Small intestine (tissue), 7 donors: ENCODE measurements around the gene OSBPL10. TPM values are rescaled to one million over a fixed set of nuclear protein-coding genes. Genes with fewer than 3 reads are reported as not detected.
A peak's percentile ranks its signal among the peaks of the same experiment; 100 is the strongest.

Experiments
- DNase-seq, 2 donors: peaks; one replicate each; pipeline versions ENCODE4 v3.0.0 to v3.0.0-alpha.2; 2013
- FAIRE-seq: peaks from 2 replicates; lab custom pipeline; 2012; peaks lifted over from hg19 to GRCh38; lab: Jason Lieb, UNC
- H3K27ac ChIP-seq, 3 donors: one replicate each; pipeline ENCODE4 v1.5.1; 2013; ENCODE audit warnings: low read length in 2 of 3, mild to moderate bottlenecking in 2 of 3, control low read depth in 1 of 3, inconsistent platforms in 1 of 3, low read depth in 1 of 3, moderate library complexity in 1 of 3
- H3K27me3 ChIP-seq, 3 donors: one replicate each; pipeline ENCODE4 v1.6.1; 2013; ENCODE audit warnings: low read length in 3 of 3, inconsistent platforms in 1 of 3; ENCODE audit not compliant: control insufficient read depth in 3 of 3, insufficient read depth in 3 of 3
- H3K36me3 ChIP-seq, 3 donors: one replicate each; pipeline ENCODE4 v1.6.1; 2013; ENCODE audit warnings: low read length in 3 of 3, inconsistent platforms in 1 of 3, low read depth in 1 of 3, mild to moderate bottlenecking in 1 of 3, moderate library complexity in 1 of 3; ENCODE audit not compliant: control insufficient read depth in 3 of 3, insufficient read depth in 2 of 3
- H3K4me1 ChIP-seq, 3 donors: one replicate each; pipeline ENCODE4 v1.6.1; 2013; ENCODE audit warnings: low read length in 2 of 3, inconsistent platforms in 1 of 3, low read depth in 1 of 3, mild to moderate bottlenecking in 1 of 3, moderate library complexity in 1 of 3; ENCODE audit not compliant: control insufficient read depth in 3 of 3, insufficient read depth in 2 of 3
- H3K4me3 ChIP-seq, 3 donors: one replicate each; pipeline ENCODE4 v1.5.1; 2013; ENCODE audit warnings: low read length in 3 of 3, control low read depth in 1 of 3, inconsistent platforms in 1 of 3, low read depth in 1 of 3, mild to moderate bottlenecking in 1 of 3, moderate library complexity in 1 of 3
- H3K9me3 ChIP-seq, 2 donors: one replicate each; pipeline ENCODE4 v1.6.1; 2013; ENCODE audit warnings: low read depth in 1 of 2, low read length in 1 of 2; ENCODE audit not compliant: control insufficient read depth in 2 of 2, insufficient read depth in 1 of 2
- WGBS, 3 donors: extraction: QIAGEN DNeasy Blood & Tissue Kit; methylation state at CpG; one replicate each; pipeline ENCODE4 v1.1.7; 2013; 5-methylcytosine and 5-hydroxymethylcytosine counted together
- polyA plus RNA-seq, 4 donors: library from polyadenylated mRNA; stranded (reverse) in 3 of 4; unstranded in 1 of 4; fragments of 200-250 nt in 3 of 4; fragments of 120-200 nt in 1 of 4; gene quantifications; one replicate each; pipeline versions ENCODE4 v1.2.1 to v1.2.3, GENCODE V29; 2013
- donor health status: healthy with polysubstance abuse.
- donor health status: control.
- donor health status: control.
- donor health status: Bipolar disorder and iron deficiency.
- donor health status: healthy.

The OSBPL10 gene
- polyA plus RNA-seq, 4 donors, result 1.4 to 8.6 (median 3.8) TPM

DNA sequence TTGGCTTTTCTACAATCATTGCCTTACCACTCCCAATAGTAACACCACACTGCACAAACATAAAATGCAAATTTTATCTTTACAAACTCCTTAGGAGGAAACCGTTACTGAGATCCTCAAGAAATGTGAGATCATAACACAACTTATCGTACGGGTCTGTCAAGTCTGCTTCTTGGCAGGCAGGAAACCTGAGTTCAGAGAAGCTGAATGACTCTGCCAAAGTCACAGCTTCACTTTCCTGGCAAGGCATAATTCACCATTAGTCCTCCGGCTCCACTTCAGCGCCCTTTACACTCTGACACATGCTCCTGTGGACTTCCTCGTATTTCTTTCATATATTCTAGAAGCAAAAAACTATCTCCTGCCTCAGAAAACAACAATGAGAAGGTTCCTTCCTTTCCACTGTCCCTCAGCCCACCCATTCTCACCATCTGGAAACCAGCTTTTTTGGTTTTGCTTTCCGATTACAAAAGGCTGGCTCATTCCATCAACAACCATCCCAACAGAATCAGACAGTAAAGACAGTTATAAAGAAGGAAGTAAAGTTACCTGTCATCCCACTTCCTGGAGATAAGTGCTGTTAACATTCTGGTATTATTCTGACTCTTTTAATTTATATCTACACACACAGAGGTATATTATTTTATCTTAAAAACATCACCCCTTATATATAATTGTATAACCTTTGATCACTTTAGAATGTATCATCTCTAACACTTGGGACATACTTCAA, 225.0 kb downstream of the OSBPL10 start:
- H3K27ac ChIP-seq, result peak overlapping the region in 1 of 3 donors; percentile 26
- no peaks in the 10 kb centered on the region for H3K27me3 ChIP-seq
- 27 to 37% (median 32%) methylated on average over 7 of the region's 7 CpGs for WGBS, 3 donors
- H3K36me3 ChIP-seq, result no peaks in the 10 kb centered on the region
- no peak overlapping the region for H3K4me3 ChIP-seq
- DNase-seq, result peak in 1 of 2 donors; percentile 72
- H3K9me3 ChIP-seq, result no peaks in the 10 kb centered on the region
- no peak for FAIRE-seq
- no peaks in the 10 kb centered on the region for H3K4me1 ChIP-seq

DNA sequence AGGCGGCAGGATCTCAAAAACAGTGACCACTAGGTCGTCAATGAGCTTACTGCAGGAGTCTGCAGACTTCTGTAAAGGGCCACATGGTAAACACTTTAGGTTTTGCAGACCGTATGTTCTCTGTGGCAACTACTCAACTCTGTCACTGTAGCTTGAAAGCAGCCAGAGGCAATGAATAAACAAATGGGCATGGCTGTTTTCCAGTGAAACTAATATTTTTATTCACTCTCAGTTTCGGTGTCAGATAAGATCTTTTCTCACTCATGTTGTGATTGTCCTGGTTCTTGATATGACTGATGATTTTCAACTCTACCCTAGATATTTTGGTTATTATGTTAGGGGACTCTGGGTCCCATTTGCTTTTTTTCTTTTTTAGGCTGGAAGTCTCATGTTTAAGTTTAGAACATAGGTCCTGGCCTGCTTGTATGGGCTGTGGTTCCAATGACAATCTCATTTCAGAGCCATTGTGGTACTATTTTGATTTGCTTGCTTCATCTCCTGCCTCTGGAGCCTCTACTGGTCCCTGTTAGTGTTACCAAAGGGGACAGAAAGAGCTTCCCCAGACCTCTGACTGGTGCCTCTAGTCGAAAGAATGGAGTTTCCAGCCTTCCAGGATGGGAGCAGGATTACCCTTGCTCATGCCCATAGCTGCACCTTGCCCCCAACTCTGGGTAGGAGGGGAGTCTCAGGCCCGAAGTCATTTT, 226.3 kb downstream of the OSBPL10 start:
- H3K4me3 ChIP-seq, result no peak overlapping the region
- no peaks in the 10 kb centered on the region for H3K36me3 ChIP-seq
- FAIRE-seq (no peak), DNase-seq (no peak)
- no peaks in the 10 kb centered on the region for H3K9me3 ChIP-seq
- no peaks in the 10 kb centered on the region for H3K4me1 ChIP-seq
- H3K27me3 ChIP-seq, result no peaks in the 10 kb centered on the region
- H3K27ac ChIP-seq, result no peak overlapping the region
- 70 to 83% (median 74%) methylated on average over 6 of the region's 6 CpGs for WGBS, 3 donors

DNA sequence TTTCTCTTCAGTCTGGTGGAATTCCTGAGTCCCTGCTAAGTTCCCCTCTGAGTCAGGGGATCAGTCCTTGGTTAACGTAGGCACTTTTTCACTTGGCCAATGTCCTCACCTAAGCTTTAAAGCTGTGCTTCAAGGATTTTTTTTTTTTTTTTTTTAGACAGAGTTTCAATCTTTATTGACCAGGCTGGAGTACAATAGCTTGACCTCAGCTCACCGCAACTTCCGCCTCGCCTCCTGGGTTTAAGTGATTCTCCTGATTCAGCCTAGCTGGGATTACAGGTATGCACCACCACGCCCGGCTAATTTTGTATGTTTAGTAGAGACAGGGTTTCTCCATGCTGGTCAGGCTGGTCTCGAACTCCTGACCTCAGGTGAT, 228.0 kb downstream of the OSBPL10 start:
- H3K27ac ChIP-seq, result no peak overlapping the region
- no peak for FAIRE-seq
- 95 to 98% (median 98%) methylated on average over 7 of the region's 7 CpGs for WGBS, 3 donors

DNA sequence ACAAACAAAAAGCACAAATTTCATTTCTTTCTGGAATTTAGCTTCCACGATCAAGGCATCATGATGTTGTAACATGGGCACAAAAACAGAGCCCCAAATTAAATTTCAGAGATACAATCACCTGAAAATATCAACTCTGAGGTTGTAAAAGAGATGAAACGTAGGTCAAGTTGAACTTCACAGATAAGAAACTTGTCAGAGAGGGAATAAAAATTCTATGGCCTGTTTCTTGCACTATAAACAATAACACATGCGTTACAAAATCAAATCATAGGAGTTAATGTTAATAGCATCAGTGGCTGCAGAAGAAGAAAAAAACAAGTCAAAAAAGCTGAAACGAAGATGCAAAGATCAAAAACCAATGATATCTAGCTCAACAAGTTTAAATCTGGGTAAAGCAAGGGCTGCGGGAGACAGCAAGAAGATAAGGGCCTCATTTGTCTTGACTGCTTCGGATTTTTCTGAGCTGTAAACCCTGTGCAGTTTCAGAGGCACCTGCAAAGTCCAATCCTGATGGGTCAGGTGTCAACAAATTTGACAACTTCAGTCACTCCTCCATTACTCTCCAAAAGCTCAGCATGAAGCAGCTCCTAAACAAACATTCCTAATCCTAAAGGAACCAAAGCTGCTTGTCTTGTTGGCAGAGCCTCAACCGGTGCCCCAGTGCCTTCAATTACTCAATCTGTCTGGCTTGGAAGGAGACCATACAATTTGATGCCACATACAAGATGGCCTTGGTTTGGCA, 228.6 kb downstream of the OSBPL10 start:
- FAIRE-seq, result no peak
- no peak overlapping the region for H3K27ac ChIP-seq

More for the DNA sequence above, 228.0 kb downstream of the OSBPL10 start:
- Histone ChIP-seq H3K27me3 (no peaks in the 10 kb centered on the region), H3K36me3 (no peaks in the 10 kb centered on the region), H3K4me1 (no peaks in the 10 kb centered on the region), H3K9me3 (no peaks in the 10 kb centered on the region), H3K4me3 (no peak overlapping the region)
- no peak for DNase-seq

DNA sequence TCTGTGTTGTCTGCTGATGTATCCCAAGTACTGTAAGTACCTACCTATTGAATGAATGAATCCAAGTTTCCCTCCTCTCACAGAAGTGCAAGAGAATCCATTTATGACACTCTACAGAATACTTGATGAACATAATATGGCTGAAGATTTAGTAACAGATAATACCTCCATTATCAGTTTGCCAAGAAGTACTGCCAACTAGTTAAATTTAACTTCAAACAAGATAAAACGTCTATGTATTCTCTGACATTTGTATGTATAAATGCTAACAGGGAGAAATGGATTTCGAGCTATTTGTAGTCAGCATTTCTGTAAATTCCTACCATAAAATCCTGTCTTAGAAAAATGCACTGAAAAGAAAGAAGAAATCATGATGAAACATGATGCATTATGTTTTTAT, 230.7 kb downstream of the OSBPL10 start:
- Histone ChIP-seq H3K36me3 (no peaks in the 10 kb centered on the region), H3K27me3 (no peaks in the 10 kb centered on the region), H3K4me1 (no peaks in the 10 kb centered on the region), H3K27ac (no peak overlapping the region), H3K9me3 (no peaks in the 10 kb centered on the region), H3K4me3 (no peak overlapping the region)
- WGBS, 3 donors, result 57 to 63% (median 59%) methylated on average over 2 of the region's 2 CpGs
- FAIRE-seq, result no peak
- no peak for DNase-seq

More for the DNA sequence above, 228.6 kb downstream of the OSBPL10 start:
- Histone ChIP-seq H3K27me3 (no peaks in the 10 kb centered on the region), H3K36me3 (no peaks in the 10 kb centered on the region), H3K4me3 (no peak overlapping the region), H3K4me1 (no peaks in the 10 kb centered on the region), H3K9me3 (no peaks in the 10 kb centered on the region)
- 73 to 85% (median 84%) methylated on average over 7 of the region's 7 CpGs for WGBS, 3 donors
- DNase-seq, result no peak

DNA sequence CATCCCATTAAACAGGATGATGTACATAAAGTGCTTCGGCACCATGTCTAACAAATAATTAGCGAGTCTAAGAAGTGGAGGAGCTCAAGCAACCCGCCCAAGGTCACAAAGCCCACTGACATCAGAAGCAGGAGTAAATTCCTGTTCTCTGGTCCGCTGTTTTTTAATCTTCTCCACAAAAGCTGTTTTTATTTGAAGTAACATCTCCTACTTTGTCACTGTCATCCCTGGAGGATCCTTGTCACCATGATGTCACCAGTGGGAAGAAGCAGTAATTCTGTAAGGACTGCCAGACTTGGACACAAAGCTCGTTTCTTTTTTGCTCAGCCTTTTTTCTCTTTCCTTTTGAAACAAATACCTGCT, 232.1 kb downstream of the OSBPL10 start:
- no peak for FAIRE-seq
- DNase-seq, result no peak
- WGBS, 3 donors, result 69 to 83% (median 79%) methylated on average over 5 of the region's 5 CpGs
- no peak overlapping the region for H3K4me3 ChIP-seq
- no peak overlapping the region for H3K27ac ChIP-seq
- H3K36me3 ChIP-seq, result no peaks in the 10 kb centered on the region
- H3K9me3 ChIP-seq, result no peaks in the 10 kb centered on the region
- no peaks in the 10 kb centered on the region for H3K27me3 ChIP-seq
- H3K4me1 ChIP-seq, result no peaks in the 10 kb centered on the region

DNA sequence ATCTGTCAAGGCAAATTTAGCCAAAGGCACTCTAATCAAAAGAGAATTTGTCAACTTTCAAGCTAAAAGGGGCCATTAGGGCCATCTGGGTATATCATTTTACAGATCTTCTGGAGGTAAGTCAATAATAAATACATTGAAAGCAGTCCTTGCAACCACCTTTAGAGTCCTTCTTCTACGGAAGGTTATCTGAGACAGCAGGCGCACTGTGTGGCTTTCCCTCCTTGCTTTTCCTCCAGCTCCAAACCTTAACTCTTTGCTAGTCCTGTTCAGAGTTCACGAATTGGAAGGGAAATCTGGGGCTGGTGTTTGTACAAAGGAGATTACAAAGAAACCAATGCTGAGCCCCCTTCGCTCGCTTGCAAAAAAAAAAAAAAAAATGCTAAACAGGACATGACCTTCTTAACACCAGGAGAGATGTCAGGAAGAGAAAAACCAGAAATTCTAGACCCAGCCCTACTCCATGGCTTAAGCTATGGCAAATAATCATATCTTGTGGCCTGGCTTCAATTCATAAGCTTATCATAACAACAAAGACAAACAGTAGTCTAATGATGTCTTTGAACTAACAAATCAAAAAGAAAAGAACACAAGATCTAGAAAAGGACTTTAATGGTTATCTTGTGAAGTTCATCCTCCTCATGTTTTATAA, 232.7 kb downstream of the OSBPL10 start:
- H3K9me3 ChIP-seq, result no peaks in the 10 kb centered on the region
- no peaks in the 10 kb centered on the region for H3K27me3 ChIP-seq
- no peak overlapping the region for H3K4me3 ChIP-seq
- H3K36me3 ChIP-seq, result no peaks in the 10 kb centered on the region
- WGBS, 3 donors, result 75 to 87% (median 86%) methylated on average over 5 of the region's 5 CpGs
- H3K4me1 ChIP-seq, result no peaks in the 10 kb centered on the region
- no peak for DNase-seq
- no peak overlapping the region for H3K27ac ChIP-seq
- no peak for FAIRE-seq

DNA sequence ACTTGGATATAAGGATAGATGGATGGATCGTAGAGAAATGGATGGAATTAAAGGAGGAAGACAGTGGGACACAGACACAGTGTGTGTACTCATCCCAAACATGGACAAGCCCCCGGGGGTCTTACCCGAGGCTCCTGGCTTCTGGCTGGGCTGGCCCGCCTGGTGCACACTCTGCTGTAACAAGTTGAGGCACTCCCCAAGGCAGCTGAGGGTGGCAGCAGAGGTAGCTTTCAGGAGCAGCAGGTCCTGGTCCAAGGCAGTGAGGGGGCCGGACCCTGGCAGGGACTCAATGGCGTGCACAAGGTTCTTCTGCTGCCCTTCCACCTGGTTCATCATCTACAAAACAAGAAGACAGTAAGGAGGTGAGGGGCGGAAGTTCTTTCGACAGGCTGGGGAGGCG, 233.3 kb downstream of the OSBPL10 start:
- Histone ChIP-seq H3K27ac (no peak overlapping the region), H3K9me3 (no peaks in the 10 kb centered on the region), H3K4me3 (no peak overlapping the region), H3K4me1 (no peaks in the 10 kb centered on the region), H3K27me3 (no peaks in the 10 kb centered on the region), H3K36me3 (no peaks in the 10 kb centered on the region)
- FAIRE-seq (no peak), DNase-seq (no peak)
- 94 to 97% (median 94%) methylated on average over 9 of the region's 9 CpGs for WGBS, 3 donors
